ENCODE data around the gene EIF2A. TPM values are rescaled to one million over a fixed set of nuclear protein-coding genes. Genes with fewer than 3 reads are reported as not detected.
A peak's percentile ranks its signal among the peaks of the same experiment; 100 is the strongest.

EIF2A gene
- total and polyA plus RNA-seq, 2 experiments from 2014 or later: 47.6 to 140 TPM

DNA sequence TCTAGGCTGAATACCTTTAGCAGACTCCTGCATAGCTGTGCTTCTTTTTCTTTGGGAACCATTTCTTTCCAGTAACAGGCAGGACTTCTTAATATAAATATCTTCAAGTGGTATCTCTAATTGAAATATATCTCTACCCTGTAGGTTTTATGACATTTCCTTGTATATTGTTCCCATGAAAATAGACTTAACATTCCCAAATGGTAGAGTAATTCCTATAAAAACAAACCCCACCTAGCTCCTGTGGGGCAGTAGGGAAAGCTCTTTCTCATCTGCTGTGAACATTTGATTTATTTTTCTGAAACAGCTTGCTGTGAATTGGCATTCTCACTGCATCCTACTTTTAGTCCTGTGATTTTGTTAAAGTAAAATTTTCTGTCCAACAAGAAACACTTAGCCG is 77.4 kb downstream of the EIF2A start:
- WGBS, 2 experiments (ENCODE audit: low coverage in 1 of 2, low lambda C conversion rate in 2 of 2, missing lambda C conversion rate in 2 of 2): 98 to 100% methylated on average over 1 of the region's 1 CpG
- no peak for DNase-seq
- H3K9me2 ChIP-seq (ENCODE audit: insufficient read depth): no peaks in the 10 kb centered on the region
- H3K79me2 ChIP-seq (ENCODE audit: insufficient read depth): peaks cover 49% of the 10 kb centered on the region
- H3K9me3 ChIP-seq (ENCODE audit: low read depth): no peaks in the 10 kb centered on the region
- no peaks in the 10 kb centered on the region for H3K27me3 ChIP-seq (replicated peaks; ENCODE audit: insufficient read depth)
- peak overlapping the region; percentile 3; the same call in 1 of the 2 replicates for H3K27ac ChIP-seq
- in situ Hi-C loops (cut with MboI): no loop called here
- H4K20me1 ChIP-seq (ENCODE audit: insufficient read depth): peaks cover 3% of the 10 kb centered on the region; the same call in 1 of the 2 replicates
- H3F3A ChIP-seq (ENCODE audit: insufficient read depth): no peaks in the 10 kb centered on the region
- no peak overlapping the region for H3K4me3 ChIP-seq
- TF ChIP-seq EZH2 (IDR thresholded peaks at IDR 0.05; ENCODE audit: insufficient read depth, poor library complexity, severe bottlenecking) (no peak), EZH2phosphoT487 (IDR thresholded peaks at IDR 0.05; ENCODE audit: insufficient read depth, low read depth) (no peak)
- H2AFZ ChIP-seq: no peak overlapping the region
- H3K4me1 ChIP-seq (ENCODE audit: insufficient read depth): peaks cover 15% of the 10 kb centered on the region; the same call in 1 of the 2 replicates
- no peak overlapping the region for H3K4me2 ChIP-seq (ENCODE audit: unreplicated experiment)
- peaks cover 38% of the 10 kb centered on the region for H3K36me3 ChIP-seq (ENCODE audit: low read depth)
- no peak overlapping the region for H3K9ac ChIP-seq

DNA sequence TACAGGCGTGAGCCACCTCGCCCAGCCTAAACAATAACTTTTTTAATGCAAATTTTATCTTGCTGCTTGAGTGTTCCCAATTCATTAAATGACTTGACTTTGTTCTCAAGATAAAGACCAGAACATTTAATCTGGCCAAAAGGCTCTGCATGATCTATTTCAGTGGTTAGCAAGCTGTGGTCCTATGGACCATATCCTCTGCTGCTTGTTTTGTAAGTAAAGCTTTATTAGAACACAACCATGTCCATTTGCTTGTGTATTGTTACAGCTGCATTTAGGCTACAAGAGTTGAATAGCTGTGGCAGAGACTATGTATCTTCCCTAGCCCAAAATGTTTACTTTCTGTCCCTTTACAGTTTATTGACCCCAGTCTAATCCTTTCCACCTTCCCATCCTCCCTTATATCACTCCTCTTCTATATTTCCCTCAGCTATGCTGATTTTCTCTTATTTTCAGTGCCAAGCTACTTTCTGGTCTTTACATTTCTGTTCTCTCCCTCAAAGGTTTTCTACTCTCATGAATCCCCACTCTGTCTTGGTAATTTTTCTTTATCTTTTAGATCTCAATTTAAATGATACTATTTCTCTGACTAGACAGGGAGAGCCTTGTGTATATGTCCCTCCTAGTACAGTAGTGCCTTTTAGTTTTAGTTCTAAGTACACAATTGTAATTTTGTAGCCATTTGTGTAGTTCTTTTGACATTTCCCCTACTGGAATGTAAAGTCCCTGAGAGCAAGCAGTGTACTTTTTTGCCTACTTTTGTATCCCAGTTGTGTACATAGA is 79.8 kb downstream of the EIF2A start:
- H3F3A ChIP-seq (ENCODE audit: insufficient read depth): no peaks in the 10 kb centered on the region
- no peak overlapping the region for H2AFZ ChIP-seq
- no peak overlapping the region for H3K4me3 ChIP-seq
- peaks cover 45% of the 10 kb centered on the region for H3K36me3 ChIP-seq (ENCODE audit: low read depth)
- no peak for DNase-seq
- H3K27ac ChIP-seq: no peak overlapping the region
- H3K9me3 ChIP-seq (ENCODE audit: low read depth): no peaks in the 10 kb centered on the region
- TF ChIP-seq EZH2phosphoT487 (IDR thresholded peaks at IDR 0.05; ENCODE audit: insufficient read depth, low read depth) (no peak), EZH2 (IDR thresholded peaks at IDR 0.05; ENCODE audit: insufficient read depth, poor library complexity, severe bottlenecking) (no peak)
- in situ Hi-C loops (cut with MboI): no loop called here
- H3K4me1 ChIP-seq (ENCODE audit: insufficient read depth): peaks cover 15% of the 10 kb centered on the region; the same call in 1 of the 2 replicates
- H3K9ac ChIP-seq: no peak overlapping the region
- peaks cover 25% of the 10 kb centered on the region for H3K79me2 ChIP-seq (ENCODE audit: insufficient read depth)
- H3K9me2 ChIP-seq (ENCODE audit: insufficient read depth): no peaks in the 10 kb centered on the region
- H3K4me2 ChIP-seq (ENCODE audit: unreplicated experiment): no peak overlapping the region
- no peaks in the 10 kb centered on the region for H3K27me3 ChIP-seq (replicated peaks; ENCODE audit: insufficient read depth)
- WGBS, 2 experiments (ENCODE audit: low coverage in 1 of 2, low lambda C conversion rate in 2 of 2, missing lambda C conversion rate in 2 of 2): 100% methylated on average over 2 of the region's 2 CpGs
- H4K20me1 ChIP-seq (ENCODE audit: insufficient read depth): no peaks in the 10 kb centered on the region; the same call in 1 of the 2 replicates

DNA sequence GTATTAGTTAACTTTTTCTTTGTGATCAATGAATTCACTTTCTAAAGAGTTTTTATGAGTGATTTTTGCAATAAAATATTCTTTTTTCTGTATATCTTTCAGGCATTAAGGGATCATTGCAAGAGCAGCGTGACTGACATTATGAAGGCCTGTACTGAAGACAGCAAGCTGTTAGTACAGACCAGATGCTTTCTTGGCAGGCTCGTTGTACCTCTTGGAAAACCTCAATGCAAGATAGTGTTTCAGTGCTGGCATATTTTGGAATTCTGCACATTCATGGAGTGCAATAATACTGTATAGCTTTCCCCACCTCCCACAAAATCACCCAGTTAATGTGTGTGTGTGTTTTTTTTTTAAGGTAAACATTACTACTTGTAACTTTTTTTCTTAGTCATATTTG is 81.0 kb downstream of the EIF2A start:
- TF ChIP-seq EZH2 (IDR thresholded peaks at IDR 0.05; ENCODE audit: insufficient read depth, poor library complexity, severe bottlenecking) (no peak), EZH2phosphoT487 (IDR thresholded peaks at IDR 0.05; ENCODE audit: insufficient read depth, low read depth) (no peak)
- Histone ChIP-seq H3K9me2 (ENCODE audit: insufficient read depth) (no peaks in the 10 kb centered on the region), H3K9me3 (ENCODE audit: low read depth) (no peaks in the 10 kb centered on the region), H2AFZ (no peak overlapping the region), H4K20me1 (ENCODE audit: insufficient read depth) (no peaks in the 10 kb centered on the region; the same call in 1 of the 2 replicates), H3K79me2 (ENCODE audit: insufficient read depth) (peaks cover 13% of the 10 kb centered on the region), H3K4me3 (no peak overlapping the region), H3K27me3 (replicated peaks; ENCODE audit: insufficient read depth) (no peaks in the 10 kb centered on the region), H3K9ac (no peak overlapping the region), H3K36me3 (ENCODE audit: low read depth) (peaks cover 45% of the 10 kb centered on the region), H3F3A (ENCODE audit: insufficient read depth) (no peaks in the 10 kb centered on the region), H3K4me1 (ENCODE audit: insufficient read depth) (peaks cover 15% of the 10 kb centered on the region; the same call in 1 of the 2 replicates), H3K4me2 (ENCODE audit: unreplicated experiment) (no peak overlapping the region), H3K27ac (no peak overlapping the region)
- in situ Hi-C loops (cut with MboI): no loop called here
- WGBS, 2 experiments (ENCODE audit: low coverage in 1 of 2, low lambda C conversion rate in 2 of 2, missing lambda C conversion rate in 2 of 2): 53 to 58% methylated on average over 2 of the region's 2 CpGs
- no peak for DNase-seq

DNA sequence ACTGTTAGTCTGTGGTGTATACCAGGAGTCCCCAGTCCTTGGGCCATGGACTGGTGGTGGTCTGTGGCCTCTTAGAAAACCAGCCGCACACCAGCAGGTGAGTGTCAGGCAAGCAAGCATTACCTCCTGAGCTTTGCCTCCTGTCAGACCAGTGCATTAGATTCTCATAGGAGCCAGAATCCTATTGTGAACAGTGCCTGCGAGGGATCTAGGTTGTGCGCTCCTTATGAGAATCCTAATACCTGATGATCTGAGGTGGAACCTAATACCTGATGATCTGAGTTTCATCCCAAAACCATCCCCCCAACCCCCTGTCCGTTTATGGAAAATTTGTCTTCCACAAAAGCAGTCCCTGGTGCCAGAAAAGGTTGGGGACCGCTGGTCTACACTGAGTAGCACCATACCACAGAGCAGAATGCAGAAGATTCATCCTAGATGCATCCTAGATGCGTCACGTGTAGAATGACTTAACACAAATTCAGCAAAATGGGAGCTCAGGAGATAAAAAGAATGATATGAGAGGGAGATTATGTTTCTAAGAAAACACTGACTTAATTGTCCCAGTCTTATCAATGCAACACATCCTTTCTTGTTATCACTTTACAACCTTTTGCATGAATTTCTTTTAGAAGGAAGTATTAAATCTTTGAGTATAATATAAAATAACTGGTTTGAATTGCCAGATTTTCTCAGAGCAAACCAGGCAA is 85.1 kb downstream of the EIF2A start:
- TF ChIP-seq EZH2phosphoT487 (IDR thresholded peaks at IDR 0.05; ENCODE audit: insufficient read depth, low read depth): no peak
- no peak for TF ChIP-seq EZH2 (IDR thresholded peaks at IDR 0.05; ENCODE audit: insufficient read depth, poor library complexity, severe bottlenecking)
- peaks cover 27% of the 10 kb centered on the region for H3K36me3 ChIP-seq (ENCODE audit: low read depth)
- no peak overlapping the region for H3K4me2 ChIP-seq (ENCODE audit: unreplicated experiment)
- in situ Hi-C loops (cut with MboI): no loop called here
- 0 out of 2 replicates have a peak, but pooled peaks cover 6% of the 10 kb centered on the region for H3F3A ChIP-seq (ENCODE audit: insufficient read depth)
- no peaks in the 10 kb centered on the region for H3K27me3 ChIP-seq (replicated peaks; ENCODE audit: insufficient read depth)
- no peak overlapping the region for H3K27ac ChIP-seq
- no peak overlapping the region for H3K9ac ChIP-seq
- no peak overlapping the region for H3K4me3 ChIP-seq
- H3K9me3 ChIP-seq (ENCODE audit: low read depth): no peaks in the 10 kb centered on the region
- no peaks in the 10 kb centered on the region for H3K4me1 ChIP-seq (ENCODE audit: insufficient read depth)
- H4K20me1 ChIP-seq (ENCODE audit: insufficient read depth): no peaks in the 10 kb centered on the region
- no peak overlapping the region for H2AFZ ChIP-seq
- 95 to 97% methylated on average over 7 of the region's 7 CpGs for WGBS, 2 experiments (ENCODE audit: low coverage in 1 of 2, low lambda C conversion rate in 2 of 2, missing lambda C conversion rate in 2 of 2)
- H3K79me2 ChIP-seq (ENCODE audit: insufficient read depth): no peaks in the 10 kb centered on the region
- DNase-seq: no peak
- no peaks in the 10 kb centered on the region for H3K9me2 ChIP-seq (ENCODE audit: insufficient read depth)
